ENCODE results near the gene BANF1.

- TF ChIP-seq POLR2A (IDR thresholded peaks at IDR 0.05) (no peak), CTCF (IDR thresholded peaks at IDR 0.05) (no peak)
Observed at GRCh38 chr11:65987336-65987735, 15.0 kb upstream of the BANF1 start.

Measured in gastroesophageal sphincter (tissue), 3 donors.